NB4 (cell line): ENCODE results near the gene ZBED4.

Experiments used
- DNase-seq: peaks from one replicate; pipeline ENCODE4 v3.0.0; 2010; ENCODE audit warnings: low read depth
- H3K4me3 ChIP-seq: one replicate; pipeline ENCODE4 v1.5.1; 2011; ENCODE audit warnings: mild to moderate bottlenecking, low read depth, low read length, moderate library complexity
- MYC ChIP-seq: IDR thresholded peaks from 2 replicates; pipeline ENCODE4 v1.6.1; 2011; ENCODE audit warnings: low read depth, low read length
- POLR2A ChIP-seq: IDR thresholded peaks from 2 replicates; pipeline ENCODE4 v1.6.1; 2011; ENCODE audit warnings: mild to moderate bottlenecking; ENCODE audit not compliant: insufficient read length; ENCODE audit errors: extremely low read depth
- TF ChIP-seq, protein P1 (sequence below): IDR thresholded peaks from one replicate; pipeline ENCODE4 v1.5.1; 2012; ENCODE audit warnings: low read depth, low read length
- TF ChIP-seq, protein P2 (sequence below): IDR thresholded peaks from 2 replicates; pipeline ENCODE4 v1.6.1; 2011; ENCODE audit warnings: low read depth, low read length

The ZBED4 gene

DNA sequence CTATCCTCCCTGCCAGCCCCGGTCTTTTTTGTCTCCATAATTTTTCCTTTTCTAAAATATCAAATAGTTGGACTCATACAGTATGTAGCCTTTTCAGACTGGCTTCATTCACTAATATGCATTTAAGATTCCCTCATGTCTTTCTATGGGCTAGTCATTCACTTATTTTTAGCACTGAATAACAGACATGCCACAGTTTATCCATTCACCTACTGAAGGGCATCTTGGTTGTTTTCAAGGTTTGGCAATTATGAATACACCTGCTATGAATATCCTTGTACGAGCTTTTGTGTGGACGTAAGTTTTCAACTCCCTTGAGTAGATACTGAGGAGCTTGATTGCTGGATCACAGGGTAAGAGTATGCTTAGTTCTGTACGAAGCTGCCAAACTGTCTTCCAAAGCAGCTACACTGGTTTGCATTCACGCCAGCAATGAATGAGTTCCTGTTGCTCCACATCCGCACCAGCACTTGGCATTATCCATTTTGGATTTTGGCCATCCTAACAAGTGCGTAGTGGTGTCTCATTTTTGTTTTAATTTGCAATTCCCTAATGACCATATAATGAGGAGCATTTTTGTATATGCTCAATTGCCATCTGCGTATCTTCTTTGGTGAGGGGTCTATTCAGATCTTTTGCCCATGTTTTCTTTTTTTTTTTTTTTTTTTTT is 43.5 kb downstream of the ZBED4 start:
- H3K4me3 ChIP-seq = no peak overlapping the region
- DNase-seq = no peak
- TF ChIP-seq, protein P1, sequence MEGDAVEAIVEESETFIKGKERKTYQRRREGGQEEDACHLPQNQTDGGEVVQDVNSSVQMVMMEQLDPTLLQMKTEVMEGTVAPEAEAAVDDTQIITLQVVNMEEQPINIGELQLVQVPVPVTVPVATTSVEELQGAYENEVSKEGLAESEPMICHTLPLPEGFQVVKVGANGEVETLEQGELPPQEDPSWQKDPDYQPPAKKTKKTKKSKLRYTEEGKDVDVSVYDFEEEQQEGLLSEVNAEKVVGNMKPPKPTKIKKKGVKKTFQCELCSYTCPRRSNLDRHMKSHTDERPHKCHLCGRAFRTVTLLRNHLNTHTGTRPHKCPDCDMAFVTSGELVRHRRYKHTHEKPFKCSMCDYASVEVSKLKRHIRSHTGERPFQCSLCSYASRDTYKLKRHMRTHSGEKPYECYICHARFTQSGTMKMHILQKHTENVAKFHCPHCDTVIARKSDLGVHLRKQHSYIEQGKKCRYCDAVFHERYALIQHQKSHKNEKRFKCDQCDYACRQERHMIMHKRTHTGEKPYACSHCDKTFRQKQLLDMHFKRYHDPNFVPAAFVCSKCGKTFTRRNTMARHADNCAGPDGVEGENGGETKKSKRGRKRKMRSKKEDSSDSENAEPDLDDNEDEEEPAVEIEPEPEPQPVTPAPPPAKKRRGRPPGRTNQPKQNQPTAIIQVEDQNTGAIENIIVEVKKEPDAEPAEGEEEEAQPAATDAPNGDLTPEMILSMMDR = no peak
- TF ChIP-seq, protein P2, sequence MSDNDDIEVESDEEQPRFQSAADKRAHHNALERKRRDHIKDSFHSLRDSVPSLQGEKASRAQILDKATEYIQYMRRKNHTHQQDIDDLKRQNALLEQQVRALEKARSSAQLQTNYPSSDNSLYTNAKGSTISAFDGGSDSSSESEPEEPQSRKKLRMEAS = no peak
- TF ChIP-seq MYC = no peak
- no peak for TF ChIP-seq POLR2A

DNA sequence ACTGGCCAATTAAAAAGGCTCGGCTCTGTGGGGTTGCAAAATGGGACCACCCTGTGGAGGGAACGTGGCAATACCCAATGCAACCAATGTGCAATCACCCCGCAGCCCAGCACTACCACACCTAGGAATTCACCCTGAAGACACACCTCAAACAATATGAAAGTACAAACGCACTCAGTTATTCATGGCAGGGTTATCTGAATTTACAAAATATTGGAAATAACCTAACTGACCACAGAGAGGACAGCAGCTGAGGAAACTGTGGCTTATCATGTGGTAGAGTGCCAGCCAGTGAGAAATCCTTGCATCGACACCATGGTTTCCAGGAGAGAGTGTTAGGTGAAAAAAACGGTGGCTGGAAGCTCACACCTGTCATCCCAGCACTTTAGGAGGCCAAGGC is 45.9 kb downstream of the ZBED4 start:
- TF ChIP-seq POLR2A = no peak
- TF ChIP-seq MYC = no peak
- TF ChIP-seq, protein P2 = no peak
- TF ChIP-seq, protein P1 = no peak
- no peak overlapping the region for H3K4me3 ChIP-seq
- DNase-seq = no peak

DNA sequence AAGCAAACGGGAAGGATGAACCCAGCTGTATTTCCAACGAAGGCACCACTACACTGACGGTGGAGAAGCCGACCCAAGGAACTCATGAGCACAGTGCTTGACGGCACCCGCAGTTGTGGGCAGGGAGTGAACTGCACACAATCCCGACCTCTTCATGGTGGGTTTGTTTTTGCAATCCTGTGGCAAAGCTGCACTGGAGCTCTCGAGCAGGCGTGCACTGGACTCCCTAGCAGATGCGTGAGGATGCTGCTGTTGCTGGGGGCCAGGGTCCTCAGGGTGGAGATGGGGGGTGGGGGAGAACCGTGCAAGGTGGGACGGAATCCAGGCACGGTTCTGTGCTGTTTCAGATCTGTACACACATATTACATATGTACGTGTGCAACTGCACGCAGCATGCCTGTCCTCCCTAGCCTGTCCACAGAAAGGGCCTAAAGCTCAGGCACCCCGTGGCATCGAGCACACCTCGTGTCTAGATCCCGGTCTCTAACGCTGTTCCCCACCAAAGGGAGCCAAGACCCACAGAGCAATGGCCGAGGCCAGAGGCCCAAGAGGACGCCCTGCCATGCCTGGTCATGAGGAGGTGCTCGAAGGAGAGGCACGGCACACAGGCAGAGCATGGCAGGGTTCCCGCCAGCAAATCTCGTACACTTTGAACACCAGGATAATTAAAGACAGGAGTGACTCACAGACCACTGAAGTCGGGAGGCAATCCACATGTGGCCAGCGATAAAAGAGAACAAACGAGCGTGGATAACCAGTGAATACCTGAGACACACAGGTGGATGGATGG is 47.0 kb downstream of the ZBED4 start:
- H3K4me3 ChIP-seq = no peak overlapping the region
- DNase-seq = no peak
- TF ChIP-seq POLR2A = no peak
- TF ChIP-seq, protein P1 = no peak
- no peak for TF ChIP-seq MYC
- TF ChIP-seq, protein P2 = no peak

DNA sequence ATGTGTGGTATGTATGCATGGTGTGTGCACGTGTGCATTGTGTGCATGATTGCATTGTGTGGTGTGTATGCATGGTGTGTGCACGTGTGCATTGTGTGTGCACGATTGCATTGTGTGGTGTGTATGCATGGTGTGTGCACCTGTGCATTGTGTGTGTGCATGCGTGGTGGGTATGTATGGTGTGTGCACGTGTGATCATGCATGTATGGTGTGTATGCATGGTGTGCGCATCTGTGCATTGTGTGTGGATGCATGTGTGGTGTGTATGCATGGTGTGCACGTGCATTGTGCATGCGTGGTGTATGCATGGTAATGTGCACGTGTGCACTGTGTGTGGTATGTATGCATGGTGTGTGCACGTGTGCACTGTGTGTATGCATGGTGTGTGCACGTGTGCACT is 47.8 kb downstream of the ZBED4 start:
- no peak for DNase-seq
- no peak overlapping the region for H3K4me3 ChIP-seq
- TF ChIP-seq, protein P1 = no peak
- TF ChIP-seq MYC (no peak), POLR2A (no peak)
- TF ChIP-seq, protein P2 = no peak

DNA sequence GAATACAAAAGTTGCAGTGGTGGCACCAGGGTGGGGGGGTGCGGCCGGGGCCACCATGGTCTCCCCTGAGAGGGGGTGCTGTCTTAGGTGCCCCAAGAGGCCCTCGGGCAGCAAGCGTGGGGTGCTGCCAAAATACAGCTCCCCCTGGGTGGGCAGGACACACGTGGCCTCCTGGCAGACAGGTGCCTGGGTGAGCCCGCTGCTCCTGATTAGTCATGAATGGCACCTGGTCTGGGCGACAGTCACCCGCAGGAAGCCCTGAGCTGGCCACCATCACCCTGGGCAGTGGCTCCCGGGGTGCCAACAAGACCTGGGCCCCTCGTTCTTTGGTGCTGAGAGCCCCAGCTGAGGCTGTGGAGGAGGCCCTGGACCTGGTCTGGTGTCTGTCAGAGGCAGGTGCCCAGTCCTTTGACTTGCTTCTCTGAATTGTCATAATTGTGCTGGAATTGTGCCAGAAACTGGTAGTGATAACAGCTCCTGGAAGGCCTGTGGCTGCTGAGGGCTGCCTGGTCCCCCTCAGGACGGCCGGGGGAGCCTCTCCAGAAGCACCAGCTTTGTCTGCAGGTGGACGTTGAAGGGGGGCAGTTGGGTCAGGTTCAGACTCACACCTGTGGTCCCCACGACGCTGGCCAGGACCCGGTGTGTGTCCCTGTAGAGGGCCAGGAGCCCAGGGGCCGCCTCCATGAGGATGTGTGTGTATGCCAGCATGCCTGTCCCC is 49.8 kb downstream of the ZBED4 start:
- no peak for DNase-seq
- TF ChIP-seq, protein P1 = no peak
- no peak for TF ChIP-seq POLR2A
- TF ChIP-seq, protein P2 = no peak
- TF ChIP-seq MYC = no peak
- no peak overlapping the region for H3K4me3 ChIP-seq
